Kidney epithelial cell (primary cell): ENCODE data around the gene KRT32. TPM values are rescaled to one million over a fixed set of nuclear protein-coding genes. Genes with fewer than 3 reads are reported as not detected.

Experiments used
- DNase-seq: peaks from one replicate; pipeline ENCODE4 v3.0.0-alpha.2; 2010; ENCODE audit warnings: low read depth
- H3K27me3 ChIP-seq: 2 replicates; pipeline ENCODE4 v1.6.0; 2011; ENCODE audit warnings: low read length; ENCODE audit not compliant: control insufficient read depth, insufficient read depth
- H3K36me3 ChIP-seq: 2 replicates; pipeline ENCODE4 v1.5.1; 2011; ENCODE audit warnings: low read length; ENCODE audit not compliant: control insufficient read depth, insufficient read depth
- H3K4me3 ChIP-seq: 2 replicates; pipeline ENCODE4 v1.5.1; 2011; ENCODE audit warnings: low read depth, mild to moderate bottlenecking, control low read depth, low read length
- CTCF ChIP-seq: IDR thresholded peaks from 2 replicates; pipeline ENCODE4 v1.5.1; 2011; ENCODE audit warnings: mild to moderate bottlenecking, moderate library complexity, low read length, control low read depth, inconsistent platforms; ENCODE audit not compliant: insufficient read depth, poor library complexity, severe bottlenecking
- total RNA-seq: library from RNA; depleted of rRNA; stranded (reverse); fragments of >200 nt; gene quantifications from 2 replicates; pipeline ENCODE4 v1.2.3, GENCODE V29; 2015

KRT32 gene
- not detected in 2 replicates for total RNA-seq

- no peak for TF ChIP-seq CTCF
- no peaks in the 10 kb centered on the region for H3K27me3 ChIP-seq
- no peak within 1 kb of the TSS for H3K4me3 ChIP-seq
- no peaks in the 10 kb centered on the region for H3K36me3 ChIP-seq
- DNase-seq = no peak
Measured at GRCh38 chr17:41466988-41467387, at the start of gene KRT32. Gene KRT32, minus strand, starts transcription at chr17:41467386. Its CDS starts 61 bp downstream, at chr17:41467325.

GRCh38 chr17:41516830-41517283, 49.7 kb upstream of the KRT32 start:
- Histone ChIP-seq H3K36me3 (no peaks in the 10 kb centered on the region), H3K27me3 (no peaks in the 10 kb centered on the region), H3K4me3 (no peak overlapping the region)
- DNase-seq = no peak
- no peak for TF ChIP-seq CTCF

GRCh38 chr17:41516147-41516829, 49.1 kb upstream of the KRT32 start:
- no peaks in the 10 kb centered on the region for H3K36me3 ChIP-seq
- H3K4me3 ChIP-seq = no peak overlapping the region
- TF ChIP-seq CTCF = no peak

GRCh38 chr17:41513168-41513547, 46.0 kb upstream of the KRT32 start:
- no peak for TF ChIP-seq CTCF
- DNase-seq = no peak

More at GRCh38 chr17:41516147-41516829, 49.1 kb upstream of the KRT32 start:
- DNase-seq = no peak
- no peaks in the 10 kb centered on the region for H3K27me3 ChIP-seq

GRCh38 chr17:41512546-41513167, 45.5 kb upstream of the KRT32 start:
- no peaks in the 10 kb centered on the region for H3K27me3 ChIP-seq
- H3K36me3 ChIP-seq = no peaks in the 10 kb centered on the region
- no peak overlapping the region for H3K4me3 ChIP-seq
- no peak for TF ChIP-seq CTCF
- no peak for DNase-seq

More at GRCh38 chr17:41513168-41513547, 46.0 kb upstream of the KRT32 start:
- H3K4me3 ChIP-seq = no peak overlapping the region
- no peaks in the 10 kb centered on the region for H3K27me3 ChIP-seq
- H3K36me3 ChIP-seq = no peaks in the 10 kb centered on the region
